Effector memory CD8-positive, alpha-beta T cell (primary cell): ENCODE results near the gene CYP39A1.

Experiments used
- ATAC-seq: fragments of 150-1000 bp; cut with Tn5 transposase; replicated peaks from 2 replicates; pipeline ENCODE4 v1.10.0; 2021; ENCODE audit warnings: mild to moderate bottlenecking, moderate library complexity
- DNase-seq, 3 experiments: peaks; one replicate each; pipeline ENCODE4 v3.0.0; 2021
- H3K27ac Mint-ChIP-seq, 2 donors: one replicate each; pipeline ENCODE4 v1.8.0; 2022; ENCODE audit warnings: mild to moderate bottlenecking in 2 of 2, mixed read lengths in 2 of 2, moderate library complexity in 2 of 2
- H3K27me3 Mint-ChIP-seq, 2 donors: one replicate each; pipeline ENCODE4 v1.8.0; 2022; ENCODE audit warnings: mixed read lengths in 2 of 2
- H3K36me3 Mint-ChIP-seq: one replicate; pipeline ENCODE4 v1.8.0; 2022; ENCODE audit warnings: mild to moderate bottlenecking, moderate library complexity, mixed read lengths; ENCODE audit not compliant: insufficient read depth
- H3K4me1 Mint-ChIP-seq, 2 donors: one replicate each; pipeline ENCODE4 v1.8.0; 2022; ENCODE audit warnings: low read depth in 2 of 2, mixed read lengths in 2 of 2
- H3K4me3 Mint-ChIP-seq, 2 donors: one replicate each; pipeline ENCODE4 v1.8.0; 2022; ENCODE audit warnings: mild to moderate bottlenecking in 2 of 2, mixed read lengths in 2 of 2, moderate library complexity in 2 of 2
- H3K9me3 Mint-ChIP-seq, 2 donors: one replicate each; pipeline ENCODE4 v1.8.0; 2022; ENCODE audit warnings: mixed read lengths in 2 of 2

CYP39A1 gene

GRCh38 chr6:46605091-46605797 is 47.4 kb downstream of the CYP39A1 start:
- Mint-ChIP-seq H3K27me3 (peaks cover 25 to 33% of the 10 kb centered on the region in 2 donors), H3K27ac (no peak overlapping the region), H3K4me3 (no peak overlapping the region), H3K4me1 (no peaks in the 10 kb centered on the region), H3K9me3 (no peaks in the 10 kb centered on the region), H3K36me3 (no peaks in the 10 kb centered on the region)
- DNase-seq (no peak), ATAC-seq (no peak)

GRCh38 chr6:46598215-46598614 is 54.4 kb downstream of the CYP39A1 start:
- no peaks in the 10 kb centered on the region for H3K36me3 Mint-ChIP-seq
- peaks cover 19 to 37% of the 10 kb centered on the region in 2 donors for H3K27me3 Mint-ChIP-seq
- no peak overlapping the region for H3K4me3 Mint-ChIP-seq
- no peak overlapping the region for H3K27ac Mint-ChIP-seq
- no peaks in the 10 kb centered on the region for H3K9me3 Mint-ChIP-seq
- DNase-seq (no peak), ATAC-seq (no peak)
- H3K4me1 Mint-ChIP-seq, result no peaks in the 10 kb centered on the region

- H3K27me3 Mint-ChIP-seq, result peaks cover 24 to 41% of the 10 kb centered on the region in 2 donors
- H3K4me3 Mint-ChIP-seq, result no peak overlapping the region
- H3K36me3 Mint-ChIP-seq, result no peaks in the 10 kb centered on the region
- H3K27ac Mint-ChIP-seq, result no peak overlapping the region
- DNase-seq (no peak), ATAC-seq (no peak)
- no peaks in the 10 kb centered on the region for H3K4me1 Mint-ChIP-seq
- H3K9me3 Mint-ChIP-seq, result no peaks in the 10 kb centered on the region
These were observed 59.9 kb downstream of the CYP39A1 start for GRCh38 chr6:46592740-46593139.

GRCh38 chr6:46592046-46592445 is 60.6 kb downstream of the CYP39A1 start:
- Mint-ChIP-seq H3K36me3 (no peaks in the 10 kb centered on the region), H3K27me3 (peaks cover 24 to 40% of the 10 kb centered on the region in 2 donors), H3K4me3 (no peak overlapping the region), H3K4me1 (no peaks in the 10 kb centered on the region), H3K9me3 (no peaks in the 10 kb centered on the region), H3K27ac (no peak overlapping the region)
- DNase-seq (no peak), ATAC-seq (no peak)

- Mint-ChIP-seq H3K36me3 (no peaks in the 10 kb centered on the region), H3K27ac (no peak overlapping the region), H3K4me3 (no peak overlapping the region), H3K9me3 (no peaks in the 10 kb centered on the region), H3K4me1 (no peaks in the 10 kb centered on the region), H3K27me3 (peaks cover 30 to 46% of the 10 kb centered on the region in 2 donors)
- no peak for ATAC-seq
- no peak for DNase-seq
These were observed 61.9 kb downstream of the CYP39A1 start for GRCh38 chr6:46590765-46591164.

- Mint-ChIP-seq H3K9me3 (no peaks in the 10 kb centered on the region), H3K27ac (no peak overlapping the region), H3K4me1 (no peaks in the 10 kb centered on the region), H3K4me3 (no peak overlapping the region), H3K36me3 (no peaks in the 10 kb centered on the region), H3K27me3 (peaks cover 46 to 53% of the 10 kb centered on the region in 2 donors)
- no peak for DNase-seq
- ATAC-seq, result no peak
These were observed 65.7 kb downstream of the CYP39A1 start for GRCh38 chr6:46586906-46587305.

- no peaks in the 10 kb centered on the region for H3K36me3 Mint-ChIP-seq
These were observed 68.0 kb downstream of the CYP39A1 start for GRCh38 chr6:46584586-46584985.

GRCh38 chr6:46583721-46584120 is 68.9 kb downstream of the CYP39A1 start:
- Mint-ChIP-seq H3K36me3 (no peaks in the 10 kb centered on the region), H3K27ac (no peak overlapping the region), H3K27me3 (peaks cover 26 to 48% of the 10 kb centered on the region in 2 donors), H3K9me3 (no peaks in the 10 kb centered on the region), H3K4me1 (no peaks in the 10 kb centered on the region), H3K4me3 (no peak overlapping the region)
- ATAC-seq (no peak), DNase-seq (no peak)

More at GRCh38 chr6:46584586-46584985, 68.0 kb downstream of the CYP39A1 start:
- Mint-ChIP-seq H3K4me3 (no peak overlapping the region), H3K27me3 (peaks cover 35 to 52% of the 10 kb centered on the region in 2 donors), H3K9me3 (no peaks in the 10 kb centered on the region), H3K4me1 (no peaks in the 10 kb centered on the region), H3K27ac (no peak overlapping the region)
- DNase-seq, result no peak
- ATAC-seq, result no peak

GRCh38 chr6:46583081-46583480 is 69.5 kb downstream of the CYP39A1 start:
- H3K27ac Mint-ChIP-seq, result no peak overlapping the region
- H3K27me3 Mint-ChIP-seq, result peaks cover 21 to 42% of the 10 kb centered on the region in 2 donors
- H3K4me1 Mint-ChIP-seq, result no peaks in the 10 kb centered on the region
- DNase-seq, result no peak
- no peaks in the 10 kb centered on the region for H3K9me3 Mint-ChIP-seq
- no peak for ATAC-seq
- H3K36me3 Mint-ChIP-seq, result no peaks in the 10 kb centered on the region
- no peak overlapping the region for H3K4me3 Mint-ChIP-seq

GRCh38 chr6:46581459-46582177 is 71.0 kb downstream of the CYP39A1 start:
- H3K9me3 Mint-ChIP-seq, result no peaks in the 10 kb centered on the region
- no peak for ATAC-seq
- H3K27me3 Mint-ChIP-seq, result peaks cover 20 to 51% of the 10 kb centered on the region in 2 donors
- H3K4me3 Mint-ChIP-seq, result no peak overlapping the region
- H3K27ac Mint-ChIP-seq, result no peak overlapping the region
- DNase-seq, result no peak
- H3K36me3 Mint-ChIP-seq, result no peaks in the 10 kb centered on the region
- no peaks in the 10 kb centered on the region for H3K4me1 Mint-ChIP-seq

GRCh38 chr6:46575530-46575929 is 77.1 kb downstream of the CYP39A1 start:
- peaks cover 0 to 9% of the 10 kb centered on the region in 2 donors for H3K9me3 Mint-ChIP-seq
- DNase-seq (no peak), ATAC-seq (no peak)
- no peaks in the 10 kb centered on the region for H3K36me3 Mint-ChIP-seq
- H3K27ac Mint-ChIP-seq, result no peak overlapping the region
- no peak overlapping the region for H3K4me3 Mint-ChIP-seq
- peaks cover 0 to 2% of the 10 kb centered on the region in 2 donors for H3K4me1 Mint-ChIP-seq
- H3K27me3 Mint-ChIP-seq, result peaks cover 21 to 68% of the 10 kb centered on the region in 2 donors

GRCh38 chr6:46573140-46573539 is 79.5 kb downstream of the CYP39A1 start:
- H3K4me3 Mint-ChIP-seq, result no peak overlapping the region
- peaks cover 0 to 2% of the 10 kb centered on the region in 2 donors for H3K4me1 Mint-ChIP-seq
- H3K27ac Mint-ChIP-seq, result no peak overlapping the region
- ATAC-seq, result no peak
- H3K9me3 Mint-ChIP-seq, result peaks cover 0 to 9% of the 10 kb centered on the region in 2 donors
- peaks cover 32 to 63% of the 10 kb centered on the region in 2 donors for H3K27me3 Mint-ChIP-seq
- no peak for DNase-seq
- no peaks in the 10 kb centered on the region for H3K36me3 Mint-ChIP-seq

GRCh38 chr6:46565531-46565930 is 87.1 kb downstream of the CYP39A1 start:
- Mint-ChIP-seq H3K27ac (no peak overlapping the region), H3K36me3 (no peaks in the 10 kb centered on the region), H3K4me3 (no peak overlapping the region), H3K27me3 (peaks cover 23 to 40% of the 10 kb centered on the region in 2 donors), H3K9me3 (peaks cover 0 to 2% of the 10 kb centered on the region in 2 donors), H3K4me1 (no peaks in the 10 kb centered on the region)
- ATAC-seq (no peak), DNase-seq (no peak)

GRCh38 chr6:46563924-46564323 is 88.7 kb downstream of the CYP39A1 start:
- H3K4me3 Mint-ChIP-seq, result no peak overlapping the region
- DNase-seq (no peak), ATAC-seq (no peak)
- peaks cover 16 to 39% of the 10 kb centered on the region in 2 donors for H3K27me3 Mint-ChIP-seq
- H3K27ac Mint-ChIP-seq, result no peak overlapping the region
- H3K36me3 Mint-ChIP-seq, result no peaks in the 10 kb centered on the region
- H3K4me1 Mint-ChIP-seq, result no peaks in the 10 kb centered on the region
- H3K9me3 Mint-ChIP-seq, result peaks cover 0 to 2% of the 10 kb centered on the region in 2 donors
